HepG2 (cell line): ENCODE data around the gene MRPS5. TPM values are rescaled to one million over a fixed set of nuclear protein-coding genes. Genes with fewer than 3 reads are reported as not detected.

Source experiments
- EED ChIP-seq: sonication (generic); formaldehyde crosslinking; IDR thresholded peaks from 2 replicates; pipeline ENCODE4 v1.5.0; 2020; ENCODE audit warnings: mild to moderate bottlenecking, missing genetic modification reagents
- ELF1 ChIP-seq: sonication (generic); formaldehyde crosslinking; IDR thresholded peaks from 2 replicates; pipeline ENCODE4 v1.4.0; 2020; ENCODE audit warnings: missing genetic modification reagents
- FOXA1 ChIP-seq, 2 experiments: fragments of 450-650 bp in 1 of 2; sonication (generic) in 1 of 2; formaldehyde crosslinking in 1 of 2; IDR thresholded peaks; 2 replicates each; pipeline versions ENCODE4 v1.4.0 to v1.6.1; 2016 to 2020; ENCODE audit warnings: missing genetic modification reagents in 1 of 2
- HMGA1 ChIP-seq: sonication (generic); formaldehyde crosslinking; conservative IDR thresholded peaks from 2 replicates; pipeline ENCODE4 v1.4.0; 2020; ENCODE audit warnings: missing genetic modification reagents
- KDM2A ChIP-seq: sonication (generic); formaldehyde crosslinking; IDR thresholded peaks from 2 replicates; pipeline ENCODE4 v1.4.0; 2020; ENCODE audit warnings: low read depth, missing genetic modification reagents, borderline replicate concordance
- KDM5A ChIP-seq: fragments of 200-600 bp; sonication (generic); IDR thresholded peaks from 2 replicates; pipeline ENCODE4 v1.7.0; 2018; ENCODE audit warnings: antibody characterized with exemption, mild to moderate bottlenecking, low read length, borderline replicate concordance
- MED13 ChIP-seq: sonication (generic); formaldehyde crosslinking; IDR thresholded peaks from 2 replicates; pipeline ENCODE4 v1.5.0; 2020; ENCODE audit warnings: missing genetic modification reagents
- NBN ChIP-seq: fragments of 450-650 bp; conservative IDR thresholded peaks from 2 replicates; pipeline ENCODE4 v1.6.1; 2017
- NCOA5 ChIP-seq: sonication (generic); formaldehyde crosslinking; IDR thresholded peaks from 2 replicates; pipeline ENCODE4 v1.4.0; 2020; ENCODE audit warnings: missing genetic modification reagents
- PTBP1 ChIP-seq: fragments of 200-400 bp; formaldehyde crosslinking; IDR thresholded peaks from 2 replicates; pipeline ENCODE4 v1.6.1; 2018; ENCODE audit warnings: low read length, low read depth; ENCODE audit not compliant: poor library complexity, severe bottlenecking
- RELA ChIP-seq: sonication (generic); formaldehyde crosslinking; IDR thresholded peaks from 2 replicates; pipeline ENCODE4 v1.4.0; 2020; ENCODE audit warnings: missing genetic modification reagents
- SCMH1 ChIP-seq: sonication (generic); formaldehyde crosslinking; IDR thresholded peaks from 2 replicates; pipeline ENCODE4 v1.9.0; 2021; ENCODE audit warnings: missing genetic modification reagents, mild to moderate bottlenecking, borderline replicate concordance
- SMYD3 ChIP-seq: sonication (generic); formaldehyde crosslinking; IDR thresholded peaks from 2 replicates; pipeline ENCODE4 v1.8.1; 2023; ENCODE audit warnings: mild to moderate bottlenecking, missing genetic modification reagents
- SOX13 ChIP-seq, 3 experiments: fragments of 450-650 bp in 1 of 3; sonication (generic) in 1 of 3; formaldehyde crosslinking in 1 of 3; IDR thresholded peaks in 2 of 3; conservative IDR thresholded peaks in 1 of 3; 2 replicates each; pipeline versions ENCODE4 v1.5.0 to v1.6.1; 2016 to 2020; ENCODE audit warnings: antibody characterized with exemption in 1 of 3, mild to moderate bottlenecking in 1 of 3, missing compliant biosample characterization in 1 of 3, missing genetic modification reagents in 1 of 3, moderate library complexity in 1 of 3
- SRSF1 ChIP-seq: fragments of 200-400 bp; formaldehyde crosslinking; optimal IDR thresholded peaks from 2 replicates; pipeline ENCODE3; 2017; ENCODE audit warnings: mild to moderate bottlenecking, low read depth, low read length, moderate library complexity
- TGIF2 ChIP-seq: IDR thresholded peaks from 2 replicates; pipeline ENCODE4 v1.6.1; 2016; ENCODE audit warnings: control low read depth, missing compliant biosample characterization
- THAP11 ChIP-seq: IDR thresholded peaks from 2 replicates; pipeline ENCODE4 v1.6.1; 2016; ENCODE audit warnings: missing biosample characterization, missing genetic modification reagents
- ZFP82 ChIP-seq: sonication (generic); formaldehyde crosslinking; IDR thresholded peaks from 2 replicates; pipeline ENCODE4 v1.5.1; 2020; ENCODE audit warnings: mild to moderate bottlenecking, missing genetic modification reagents, borderline replicate concordance
- ZNF263 ChIP-seq: sonication (generic); formaldehyde crosslinking; IDR thresholded peaks from 2 replicates; pipeline ENCODE4 v1.4.0; 2020; ENCODE audit warnings: missing genetic modification reagents
- ZNF331 ChIP-seq: sonication (generic); formaldehyde crosslinking; IDR thresholded peaks from 2 replicates; pipeline ENCODE4 v1.4.0; 2020; ENCODE audit warnings: missing genetic modification reagents
- ZNF501 ChIP-seq: sonication (generic); formaldehyde crosslinking; IDR thresholded peaks from 2 replicates; pipeline ENCODE4 v1.5.1; 2020; ENCODE audit warnings: mild to moderate bottlenecking, moderate library complexity, missing genetic modification reagents
- ZNF773 ChIP-seq: sonication (generic); formaldehyde crosslinking; IDR thresholded peaks from 2 replicates; pipeline ENCODE4 v1.4.0; 2020; ENCODE audit warnings: missing genetic modification reagents, borderline replicate concordance
- ZNF780A ChIP-seq: sonication (generic); formaldehyde crosslinking; IDR thresholded peaks from 2 replicates; pipeline ENCODE4 v1.8.0; 2022; ENCODE audit warnings: mild to moderate bottlenecking, missing genetic modification reagents, moderate library complexity
- polyA plus RNA-seq, 8 experiments: library from polyadenylated mRNA; depleted of rRNA in 3 of 8; stranded (reverse) in 7 of 8; unstranded in 1 of 8; fragments of >200 nt; fragmentation: Illumina TruSeq in 4 of 8; extraction: Trizol in 4 of 8; gene quantifications; 2 replicates each; pipeline versions ENCODE4 v1.2.1 to v1.2.3, GENCODE V29; 2011 to 2016; ENCODE audit warnings: low read depth in 4 of 8, missing spikeins in 1 of 8, mixed read lengths in 1 of 8; ENCODE audit not compliant: insufficient read depth in 1 of 8
- total RNA-seq, 5 experiments: library from RNA; depleted of rRNA; stranded (reverse); fragments of >200 nt; fragmentation: Illumina TruSeq; extraction: Trizol; gene quantifications; 2 replicates each; pipeline ENCODE4 v1.2.3, GENCODE V29; 2016; ENCODE audit warnings: low read depth in 1 of 5
- TF ChIP-seq, protein P1 (sequence below): sonication (generic); formaldehyde crosslinking; IDR thresholded peaks from 2 replicates; pipeline ENCODE4 v1.4.0; 2020; ENCODE audit warnings: missing genetic modification reagents, mild to moderate bottlenecking, borderline replicate concordance
- TF ChIP-seq, protein P2 (sequence below): sonication (generic); formaldehyde crosslinking; IDR thresholded peaks from 2 replicates; pipeline ENCODE4 v1.4.0; 2020; ENCODE audit warnings: low read depth, mild to moderate bottlenecking, missing genetic modification reagents
- TF ChIP-seq, protein P3 (sequence below): sonication (generic); formaldehyde crosslinking; IDR thresholded peaks from 2 replicates; pipeline ENCODE4 v1.8.1; 2023; ENCODE audit warnings: missing genetic modification reagents, mild to moderate bottlenecking, borderline replicate concordance
- TF ChIP-seq, protein P4 (sequence below): sonication (generic); IDR thresholded peaks from 2 replicates; pipeline ENCODE4 v1.6.1; 2016; ENCODE audit warnings: low read depth, borderline replicate concordance
- TF ChIP-seq, protein P5 (sequence below): sonication (generic); formaldehyde crosslinking; IDR thresholded peaks from 2 replicates; pipeline ENCODE4 v1.4.0; 2020; ENCODE audit warnings: missing genetic modification reagents

MRPS5 gene
- total and polyA plus RNA-seq, 2 of the 13 experiments (the other 11 are each of a cell fraction or from before 2014, with no cell fraction given): 98.8 to 134 TPM

DNA sequence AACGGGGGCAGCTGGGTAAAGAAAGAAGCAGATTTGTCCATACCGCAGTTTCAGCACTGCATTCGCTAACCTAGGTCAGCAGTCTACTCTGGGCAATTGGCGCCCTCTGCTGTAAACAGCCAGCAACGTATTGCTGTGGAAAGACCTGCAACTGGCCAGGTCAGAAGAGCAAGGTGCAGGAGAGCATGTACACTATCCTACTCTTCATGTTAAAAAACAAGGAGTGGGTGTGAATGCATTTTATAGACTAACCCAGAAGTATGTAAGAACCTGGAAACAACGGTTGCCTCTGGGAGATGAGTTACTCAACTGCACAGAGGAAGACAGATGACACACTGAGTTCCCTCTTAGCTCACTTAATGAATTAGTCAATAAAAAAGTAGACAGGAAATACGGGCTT is 6.2 kb downstream of the MRPS5 start (continued):
- TF ChIP-seq TGIF2 (CRISPR knock-in tag): no peak
- TF ChIP-seq NBN: no peak
- no peak for TF ChIP-seq MED13 (CRISPR knock-in tag)
- no peak for TF ChIP-seq ZNF780A (CRISPR knock-in tag)
- TF ChIP-seq SCMH1 (CRISPR knock-in tag): no peak
- no peak for TF ChIP-seq NCOA5 (CRISPR knock-in tag)
- TF ChIP-seq ZNF773 (CRISPR knock-in tag): no peak
- no peak for TF ChIP-seq SRSF1
- TF ChIP-seq RELA: no peak
- TF ChIP-seq, protein P1, sequence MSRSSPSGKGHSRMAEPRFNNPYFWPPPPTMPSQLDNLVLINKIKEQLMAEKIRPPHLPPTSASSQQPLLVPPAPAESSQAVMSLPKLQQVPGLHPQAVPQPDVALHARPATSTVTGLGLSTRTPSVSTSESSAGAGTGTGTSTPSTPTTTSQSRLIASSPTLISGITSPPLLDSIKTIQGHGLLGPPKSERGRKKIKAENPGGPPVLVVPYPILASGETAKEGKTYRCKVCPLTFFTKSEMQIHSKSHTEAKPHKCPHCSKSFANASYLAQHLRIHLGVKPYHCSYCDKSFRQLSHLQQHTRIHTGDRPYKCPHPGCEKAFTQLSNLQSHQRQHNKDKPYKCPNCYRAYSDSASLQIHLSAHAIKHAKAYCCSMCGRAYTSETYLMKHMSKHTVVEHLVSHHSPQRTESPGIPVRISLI: no peak
- TF ChIP-seq SOX13 (IDR thresholded peaks at IDR 0.05): no peak
- TF ChIP-seq SOX13 (CRISPR knock-in tag; conservative IDR thresholded peaks at IDR 0.05 in 1 of 2, IDR thresholded peaks at IDR 0.05 in 1 of 2): no peak; a peak in 1 of 4 replicates
- TF ChIP-seq SMYD3 (CRISPR knock-in tag): no peak
- no peak for TF ChIP-seq ZNF263 (CRISPR knock-in tag)
- peak; percentile 66; the same call in 1 of the 2 replicates for TF ChIP-seq KDM2A
- TF ChIP-seq FOXA1 (IDR thresholded peaks at IDR 0.05): no peak
- TF ChIP-seq FOXA1 (CRISPR knock-in tag; IDR thresholded peaks at IDR 0.05): peak; percentile 77
- TF ChIP-seq PTBP1: no peak
- no peak for TF ChIP-seq HMGA1
- TF ChIP-seq ZNF501: no peak
- no peak for TF ChIP-seq EED (CRISPR knock-in tag)
- TF ChIP-seq, protein P2, sequence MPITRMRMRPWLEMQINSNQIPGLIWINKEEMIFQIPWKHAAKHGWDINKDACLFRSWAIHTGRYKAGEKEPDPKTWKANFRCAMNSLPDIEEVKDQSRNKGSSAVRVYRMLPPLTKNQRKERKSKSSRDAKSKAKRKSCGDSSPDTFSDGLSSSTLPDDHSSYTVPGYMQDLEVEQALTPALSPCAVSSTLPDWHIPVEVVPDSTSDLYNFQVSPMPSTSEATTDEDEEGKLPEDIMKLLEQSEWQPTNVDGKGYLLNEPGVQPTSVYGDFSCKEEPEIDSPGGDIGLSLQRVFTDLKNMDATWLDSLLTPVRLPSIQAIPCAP (CRISPR knock-in tag): no peak
- no peak for TF ChIP-seq ELF1 (CRISPR knock-in tag)
- TF ChIP-seq, protein P3, sequence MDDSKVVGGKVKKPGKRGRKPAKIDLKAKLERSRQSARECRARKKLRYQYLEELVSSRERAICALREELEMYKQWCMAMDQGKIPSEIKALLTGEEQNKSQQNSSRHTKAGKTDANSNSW (CRISPR knock-in tag): no peak
- TF ChIP-seq, protein P4, sequence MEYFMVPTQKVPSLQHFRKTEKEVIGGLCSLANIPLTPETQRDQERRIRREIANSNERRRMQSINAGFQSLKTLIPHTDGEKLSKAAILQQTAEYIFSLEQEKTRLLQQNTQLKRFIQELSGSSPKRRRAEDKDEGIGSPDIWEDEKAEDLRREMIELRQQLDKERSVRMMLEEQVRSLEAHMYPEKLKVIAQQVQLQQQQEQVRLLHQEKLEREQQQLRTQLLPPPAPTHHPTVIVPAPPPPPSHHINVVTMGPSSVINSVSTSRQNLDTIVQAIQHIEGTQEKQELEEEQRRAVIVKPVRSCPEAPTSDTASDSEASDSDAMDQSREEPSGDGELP: peak; percentile 31; the same call in 1 of the 2 replicates
- TF ChIP-seq KDM5A: no peak
- peak; percentile 50; the same call in 1 of the 2 replicates for TF ChIP-seq ZNF331 (CRISPR knock-in tag)
- TF ChIP-seq, protein P5, sequence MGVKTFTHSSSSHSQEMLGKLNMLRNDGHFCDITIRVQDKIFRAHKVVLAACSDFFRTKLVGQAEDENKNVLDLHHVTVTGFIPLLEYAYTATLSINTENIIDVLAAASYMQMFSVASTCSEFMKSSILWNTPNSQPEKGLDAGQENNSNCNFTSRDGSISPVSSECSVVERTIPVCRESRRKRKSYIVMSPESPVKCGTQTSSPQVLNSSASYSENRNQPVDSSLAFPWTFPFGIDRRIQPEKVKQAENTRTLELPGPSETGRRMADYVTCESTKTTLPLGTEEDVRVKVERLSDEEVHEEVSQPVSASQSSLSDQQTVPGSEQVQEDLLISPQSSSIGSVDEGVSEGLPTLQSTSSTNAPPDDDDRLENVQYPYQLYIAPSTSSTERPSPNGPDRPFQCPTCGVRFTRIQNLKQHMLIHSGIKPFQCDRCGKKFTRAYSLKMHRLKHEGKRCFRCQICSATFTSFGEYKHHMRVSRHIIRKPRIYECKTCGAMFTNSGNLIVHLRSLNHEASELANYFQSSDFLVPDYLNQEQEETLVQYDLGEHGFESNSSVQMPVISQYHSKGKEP: no peak
- TF ChIP-seq THAP11 (CRISPR knock-in tag): peak; percentile 60
- no peak for TF ChIP-seq ZFP82
